Testis (tissue), 3 donors: ENCODE measurements around the gene UBP1. TPM values are rescaled to one million over a fixed set of nuclear protein-coding genes. Genes with fewer than 3 reads are reported as not detected.

ENCODE experiments used
- DNase-seq: peaks from one replicate; pipeline ENCODE4 v3.0.0-alpha.2; 2019
- H3K27ac ChIP-seq, 2 donors: fragments of 200-600 bp; sonication (generic); one replicate each; pipeline ENCODE4 v1.5.1; 2019
- H3K27me3 ChIP-seq: fragments of 200-600 bp; sonication (generic); one replicate; pipeline ENCODE4 v1.5.1; 2019
- H3K36me3 ChIP-seq: fragments of 200-600 bp; sonication (generic); one replicate; pipeline ENCODE4 v1.5.1; 2017; ENCODE audit warnings: low read depth; ENCODE audit errors: missing control alignments
- H3K4me1 ChIP-seq: fragments of 200-600 bp; sonication (generic); one replicate; pipeline ENCODE4 v1.5.1; 2019
- H3K4me3 ChIP-seq, 2 donors: fragments of 200-600 bp; sonication (generic); one replicate each; pipeline ENCODE4 v1.5.1; 2017 to 2019
- H3K9me3 ChIP-seq: fragments of 200-600 bp; sonication (generic); one replicate; pipeline ENCODE4 v1.5.1; 2017
- POLR2A ChIP-seq: fragments of 450-650 bp; IDR thresholded peaks from one replicate; pipeline ENCODE4 v1.6.1; 2017; ENCODE audit warnings: antibody characterized with exemption, mild to moderate bottlenecking, moderate library complexity
- WGBS, 2 donors: methylation state at CpG; one replicate each; pipeline ENCODE4 v1.1.5; 2018; 5-methylcytosine and 5-hydroxymethylcytosine counted together
- intact Hi-C: fragments of 100-400 bp; cut with DNase I; formaldehyde crosslinking; loops from one replicate; pipeline ENCODE4 v1.15.1; 2023; ENCODE audit warnings: low total_unique reads
- polyA plus RNA-seq: library from polyadenylated mRNA; stranded (reverse); fragments of 350-450 nt; fragmentation: Illumina TruSeq; extraction: RNeasy Lipid Tissue Mini Kit (QIAGEN cat#74804); gene quantifications from one replicate; pipeline ENCODE4 v1.2.3, GENCODE V29; 2014; ENCODE audit warnings: low read depth, low replicate concordance; ENCODE audit not compliant: insufficient read depth
- total RNA-seq, 2 donors: library from RNA; depleted of rRNA; stranded (reverse); fragments of >200 nt; gene quantifications; one replicate each; pipeline ENCODE4 v1.2.3, GENCODE V29; 2016
- TF ChIP-seq, protein P1 (sequence below), 3 experiments: fragments of 450-650 bp in 2 of 3; fragments of 200-600 bp in 1 of 3; sonication (generic) in 1 of 3; IDR thresholded peaks; one replicate each; pipeline ENCODE4 v1.5.1; 2016 to 2019; ENCODE audit warnings: antibody characterized with exemption in 3 of 3, mild to moderate bottlenecking in 2 of 3, moderate library complexity in 1 of 3

Gene UBP1
- total and polyA plus RNA-seq, 3 donors from 2014 or later: 53.9 to 108 (median 93.2) TPM

DNA sequence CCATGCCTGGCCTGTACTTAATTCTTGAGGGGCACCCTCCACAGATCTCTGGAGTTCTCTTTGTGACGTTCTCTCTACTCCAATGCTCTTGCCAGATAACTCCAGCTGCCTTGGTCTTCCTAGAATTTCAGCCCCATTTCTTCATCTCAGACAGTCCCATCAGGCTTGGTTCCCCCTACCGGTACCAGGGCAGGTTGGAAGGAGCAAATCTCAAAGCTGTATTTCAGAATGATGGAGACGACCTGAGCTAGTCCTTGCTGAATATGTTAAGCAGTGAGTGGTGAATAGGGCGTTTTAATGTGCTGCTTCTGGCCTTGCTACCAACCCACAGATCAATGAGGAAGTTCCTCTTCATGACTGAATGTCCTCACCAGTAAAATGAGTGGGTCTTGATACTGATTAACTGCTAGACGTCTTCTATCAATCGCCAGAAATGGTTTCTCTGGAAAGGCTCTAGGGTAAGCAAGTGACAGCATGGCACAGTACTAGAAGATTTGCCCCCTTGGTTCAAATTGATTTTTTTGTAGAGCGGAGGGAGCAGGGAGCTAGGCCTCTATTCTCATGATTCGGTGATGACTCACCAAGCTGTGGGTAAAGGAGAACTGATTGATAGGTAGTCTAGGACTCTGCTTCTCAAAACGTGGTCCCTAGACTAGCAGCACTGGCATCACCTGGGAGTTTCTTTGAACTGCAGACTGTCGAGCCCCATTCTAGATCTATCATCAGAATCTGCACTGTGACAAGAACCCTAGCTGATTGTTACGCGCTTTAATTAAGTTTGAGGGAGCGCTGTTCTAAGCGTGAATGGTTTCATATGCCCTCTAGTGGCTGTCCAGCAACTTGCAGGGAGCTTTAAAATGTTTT lies 67.8 kb downstream of the UBP1 start:
- intact Hi-C loops: loop anchor here (5.0 kb wide), 1 partner anchor 240 kb away; no protein-coding TSS in a partner anchor
- no peaks in the 10 kb centered on the region for H3K36me3 ChIP-seq
- no peaks in the 10 kb centered on the region for H3K9me3 ChIP-seq
- TF ChIP-seq, protein P1, sequence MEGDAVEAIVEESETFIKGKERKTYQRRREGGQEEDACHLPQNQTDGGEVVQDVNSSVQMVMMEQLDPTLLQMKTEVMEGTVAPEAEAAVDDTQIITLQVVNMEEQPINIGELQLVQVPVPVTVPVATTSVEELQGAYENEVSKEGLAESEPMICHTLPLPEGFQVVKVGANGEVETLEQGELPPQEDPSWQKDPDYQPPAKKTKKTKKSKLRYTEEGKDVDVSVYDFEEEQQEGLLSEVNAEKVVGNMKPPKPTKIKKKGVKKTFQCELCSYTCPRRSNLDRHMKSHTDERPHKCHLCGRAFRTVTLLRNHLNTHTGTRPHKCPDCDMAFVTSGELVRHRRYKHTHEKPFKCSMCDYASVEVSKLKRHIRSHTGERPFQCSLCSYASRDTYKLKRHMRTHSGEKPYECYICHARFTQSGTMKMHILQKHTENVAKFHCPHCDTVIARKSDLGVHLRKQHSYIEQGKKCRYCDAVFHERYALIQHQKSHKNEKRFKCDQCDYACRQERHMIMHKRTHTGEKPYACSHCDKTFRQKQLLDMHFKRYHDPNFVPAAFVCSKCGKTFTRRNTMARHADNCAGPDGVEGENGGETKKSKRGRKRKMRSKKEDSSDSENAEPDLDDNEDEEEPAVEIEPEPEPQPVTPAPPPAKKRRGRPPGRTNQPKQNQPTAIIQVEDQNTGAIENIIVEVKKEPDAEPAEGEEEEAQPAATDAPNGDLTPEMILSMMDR (IDR thresholded peaks at IDR 0.05): peak; percentile 46 to 90 (median 84)
- TF ChIP-seq POLR2A: no peak
- no peak overlapping the region for H3K27ac ChIP-seq
- H3K4me1 ChIP-seq: no peaks in the 10 kb centered on the region
- peak; percentile 58 for DNase-seq
- H3K27me3 ChIP-seq: no peaks in the 10 kb centered on the region
- no peak overlapping the region for H3K4me3 ChIP-seq
- 46 to 51% methylated on average over 14 of the region's 14 CpGs for WGBS, 2 donors

DNA sequence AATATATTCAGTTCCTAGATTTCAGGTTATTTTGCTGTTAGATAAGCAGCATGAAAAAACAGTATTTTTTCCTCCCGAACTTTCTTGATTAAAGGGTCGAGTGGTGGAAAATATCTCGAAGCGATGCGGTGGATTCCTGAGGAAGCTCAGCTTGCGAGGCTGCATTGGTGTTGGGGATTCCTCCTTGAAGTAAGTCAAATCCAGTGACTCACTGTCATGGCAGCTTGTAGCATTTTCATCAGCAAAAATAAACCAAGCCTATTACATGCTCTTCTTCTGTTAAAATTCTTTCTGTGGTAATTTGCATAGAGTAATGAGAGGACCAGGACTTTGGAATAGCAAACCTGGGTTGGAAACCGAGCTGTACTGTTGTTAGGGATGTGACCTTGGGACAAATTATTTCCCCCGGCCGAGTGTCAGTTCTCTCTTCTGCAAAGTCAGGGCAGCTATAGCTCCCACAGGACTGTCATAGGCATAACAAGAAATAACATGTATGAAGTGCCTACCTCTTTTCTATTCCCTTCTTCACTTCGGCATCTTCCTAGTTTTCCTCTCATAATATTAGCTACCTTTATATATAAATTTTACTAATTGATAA lies 75.6 kb downstream of the UBP1 start:
- no peaks in the 10 kb centered on the region for H3K9me3 ChIP-seq
- no peak overlapping the region for H3K4me3 ChIP-seq
- no peak for TF ChIP-seq POLR2A
- TF ChIP-seq, protein P1 (IDR thresholded peaks at IDR 0.05): no peak
- no peak for DNase-seq
- H3K36me3 ChIP-seq: no peaks in the 10 kb centered on the region
- H3K27ac ChIP-seq: no peak overlapping the region
- H3K27me3 ChIP-seq: no peaks in the 10 kb centered on the region
- WGBS, 2 donors: 72 to 86% methylated on average over 10 of the region's 10 CpGs
- H3K4me1 ChIP-seq: no peaks in the 10 kb centered on the region
- intact Hi-C loops: no loop called here

DNA sequence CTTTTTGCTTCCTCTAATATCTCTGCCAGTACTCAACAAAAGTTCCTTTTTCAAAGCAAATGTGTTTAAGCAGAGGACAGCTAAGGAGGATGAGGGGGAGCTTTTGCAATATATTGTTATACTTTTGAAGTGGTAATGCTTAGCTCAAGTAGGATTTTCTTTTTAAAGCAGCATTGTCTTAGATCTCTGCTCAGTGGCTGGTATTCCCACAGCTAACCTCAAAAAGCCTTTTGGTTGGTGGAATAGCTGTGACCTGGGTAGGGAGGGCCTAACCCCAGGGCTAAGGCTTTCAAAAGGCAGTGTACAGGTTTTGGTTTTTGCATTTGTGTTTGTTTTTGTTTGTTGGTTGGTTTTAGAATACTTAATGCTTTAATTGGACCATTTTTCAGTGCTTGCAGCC lies 76.1 kb downstream of the UBP1 start:
- H3K4me3 ChIP-seq: no peak overlapping the region
- no peaks in the 10 kb centered on the region for H3K36me3 ChIP-seq
- intact Hi-C loops: no loop called here
- TF ChIP-seq, protein P1 (IDR thresholded peaks at IDR 0.05): no peak
- TF ChIP-seq POLR2A: no peak
- H3K27me3 ChIP-seq: no peaks in the 10 kb centered on the region
- no peak for DNase-seq
- no peaks in the 10 kb centered on the region for H3K9me3 ChIP-seq
- no peak overlapping the region for H3K27ac ChIP-seq
- no peaks in the 10 kb centered on the region for H3K4me1 ChIP-seq

DNA sequence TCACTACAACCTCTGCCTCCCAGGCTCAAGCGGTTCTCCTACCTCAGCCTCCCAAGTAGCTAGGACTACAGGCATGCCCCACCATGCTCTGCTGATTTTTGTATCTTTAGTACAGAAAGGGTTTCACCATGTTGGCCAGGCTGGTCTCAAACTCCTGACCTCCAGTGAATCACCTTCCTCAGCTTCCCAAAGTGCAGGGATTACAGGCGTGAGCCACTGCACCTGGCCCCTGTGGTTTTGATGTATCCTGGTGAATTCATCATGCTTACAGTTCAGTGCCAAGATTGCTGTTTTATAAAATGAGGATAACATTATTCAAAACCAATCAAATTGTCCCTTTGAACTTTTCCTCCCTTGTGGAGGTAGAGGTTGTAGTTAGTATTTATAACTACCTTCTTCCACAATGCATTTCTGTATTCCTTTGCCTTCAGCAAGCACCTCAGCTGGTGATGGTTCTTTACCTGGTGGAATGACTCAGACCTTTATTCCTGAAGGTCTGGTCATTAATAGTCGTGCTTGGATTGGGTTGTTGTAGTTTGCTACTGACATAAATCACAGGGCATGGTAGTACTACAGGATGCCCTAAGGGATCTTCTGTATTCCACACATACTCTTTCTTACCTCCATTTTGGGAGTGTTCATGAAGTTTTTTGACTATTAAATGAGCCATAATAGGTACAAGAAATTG lies 76.9 kb downstream of the UBP1 start:
- intact Hi-C loops: no loop called here
- TF ChIP-seq POLR2A: no peak
- TF ChIP-seq, protein P1 (IDR thresholded peaks at IDR 0.05): no peak
- H3K27ac ChIP-seq: no peak overlapping the region

More for the DNA sequence above, 76.9 kb downstream of the UBP1 start:
- Histone ChIP-seq H3K9me3 (no peaks in the 10 kb centered on the region), H3K4me1 (no peaks in the 10 kb centered on the region), H3K27me3 (no peaks in the 10 kb centered on the region), H3K36me3 (no peaks in the 10 kb centered on the region), H3K4me3 (no peak overlapping the region)
- 88 to 90% methylated on average over 3 of the region's 3 CpGs for WGBS, 2 donors
- no peak for DNase-seq
